NCI-H1092 (cell line): Measurements from ENCODE around the gene SLC25A26.
"Not testable (repeated sequence)": the region's sequence is repeated elsewhere in the genome, so short reads cannot be mapped to it uniquely, and the experiment has no call there.

Source experiments
- DNase-seq: peaks from one replicate; lab custom pipeline; 2025; lab: John Stamatoyannopoulos, UW

The SLC25A26 gene

GRCh38 chr3:66270288-66270687 is 49.5 kb downstream of the SLC25A26 start:
- DNase-seq, result no peak

- no peak for DNase-seq
These were observed 49.9 kb downstream of the SLC25A26 start for GRCh38 chr3:66270701-66271100.

- no peak for DNase-seq
These were observed 50.4 kb downstream of the SLC25A26 start for GRCh38 chr3:66271231-66271630.

GRCh38 chr3:66272016-66272415 is 51.2 kb downstream of the SLC25A26 start:
- DNase-seq, result no peak

- DNase-seq, result not testable (repeated sequence)
These were observed 54.0 kb downstream of the SLC25A26 start for GRCh38 chr3:66274837-66275236.

GRCh38 chr3:66276705-66277274 is 56.0 kb downstream of the SLC25A26 start:
- DNase-seq, result peak; percentile 9

GRCh38 chr3:66279168-66279567 is 58.4 kb downstream of the SLC25A26 start:
- DNase-seq, result no peak

GRCh38 chr3:66280304-66280703 is 59.5 kb downstream of the SLC25A26 start:
- no peak for DNase-seq

GRCh38 chr3:66291922-66292321 is 71.1 kb downstream of the SLC25A26 start:
- DNase-seq, result not testable (repeated sequence)

- no peak for DNase-seq
These were observed 76.6 kb downstream of the SLC25A26 start for GRCh38 chr3:66297260-66297873.

- no peak for DNase-seq
These were observed 77.1 kb downstream of the SLC25A26 start for GRCh38 chr3:66297900-66298299.

- no peak for DNase-seq
These were observed 77.8 kb downstream of the SLC25A26 start for GRCh38 chr3:66298591-66298990.

GRCh38 chr3:66299085-66299484 is 78.3 kb downstream of the SLC25A26 start:
- DNase-seq, result not testable (repeated sequence)

GRCh38 chr3:66299891-66300290 is 79.1 kb downstream of the SLC25A26 start:
- no peak for DNase-seq

- DNase-seq, result no peak
These were observed 81.5 kb downstream of the SLC25A26 start for GRCh38 chr3:66302288-66302687.

- no peak for DNase-seq
These were observed 82.7 kb downstream of the SLC25A26 start for GRCh38 chr3:66303491-66303901.

GRCh38 chr3:66304293-66304692 is 83.5 kb downstream of the SLC25A26 start:
- DNase-seq, result no peak

GRCh38 chr3:66306086-66306485 is 85.3 kb downstream of the SLC25A26 start:
- DNase-seq, result not testable (repeated sequence)

- DNase-seq, result not testable (repeated sequence)
These were observed 86.2 kb downstream of the SLC25A26 start for GRCh38 chr3:66306991-66307390.

GRCh38 chr3:66312039-66312438 is 91.2 kb downstream of the SLC25A26 start:
- no peak for DNase-seq

- no peak for DNase-seq
These were observed 93.7 kb downstream of the SLC25A26 start for GRCh38 chr3:66314455-66314854.

- no peak for DNase-seq
These were observed 97.1 kb downstream of the SLC25A26 start for GRCh38 chr3:66317750-66318376.

GRCh38 chr3:66320390-66320789 is 99.6 kb downstream of the SLC25A26 start:
- DNase-seq, result no peak

- no peak for DNase-seq
These were observed 101.6 kb downstream of the SLC25A26 start for GRCh38 chr3:66322436-66322835.
